HG03159 (cell line): ENCODE results near the gene STK11.

Experiments
- ATAC-seq: cut with Tn5 transposase; IDR thresholded peaks from one replicate; pipeline ENCODE4 v1.9.1; 2021; ENCODE audit warnings: mild to moderate bottlenecking, moderate library complexity; ENCODE audit not compliant: unreplicated experiment

Gene STK11

DNA sequence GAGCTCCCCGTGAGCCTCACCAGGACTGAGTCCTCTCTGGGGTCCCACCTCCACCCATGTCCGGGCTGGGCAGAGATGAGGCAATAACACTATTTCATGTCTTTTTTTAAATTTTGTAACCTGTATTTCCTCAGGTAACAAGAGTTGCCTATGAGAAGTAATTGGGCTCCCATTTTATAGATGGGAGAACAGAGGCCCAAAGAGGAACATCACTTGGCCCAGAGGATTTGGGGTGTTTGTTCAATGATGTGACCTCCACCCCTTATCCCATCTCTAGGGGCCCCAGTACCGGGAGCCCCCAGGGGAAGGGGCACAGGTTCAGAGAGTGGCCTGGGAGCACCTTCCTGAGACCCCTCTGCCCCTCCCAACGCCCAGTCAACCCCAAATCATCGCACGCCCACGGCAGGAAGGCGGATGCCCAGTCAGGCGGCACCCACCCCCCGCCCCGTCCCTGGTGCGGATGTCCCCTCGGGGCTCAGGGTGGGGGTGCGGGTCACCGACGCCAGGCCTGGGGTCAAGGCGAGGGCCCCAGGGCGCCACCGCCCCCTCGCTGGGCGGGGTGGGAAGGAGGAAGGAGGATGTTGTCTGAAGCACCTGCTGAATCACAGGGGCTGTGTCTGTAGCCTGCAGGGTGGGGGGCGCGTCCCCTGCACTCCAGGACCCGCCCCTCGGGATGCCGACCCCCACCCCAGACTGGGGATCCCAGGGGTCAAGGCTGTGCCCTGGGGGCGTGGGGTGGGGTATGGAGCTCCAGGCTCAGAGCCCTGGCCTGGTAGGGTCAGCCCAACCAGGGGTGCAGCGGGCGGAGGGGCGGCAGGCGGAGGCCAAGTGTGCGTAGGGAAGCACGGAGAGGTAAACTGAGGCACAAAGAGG, 54.5 kb downstream of the STK11 start:
- peak; percentile 11 for ATAC-seq

DNA sequence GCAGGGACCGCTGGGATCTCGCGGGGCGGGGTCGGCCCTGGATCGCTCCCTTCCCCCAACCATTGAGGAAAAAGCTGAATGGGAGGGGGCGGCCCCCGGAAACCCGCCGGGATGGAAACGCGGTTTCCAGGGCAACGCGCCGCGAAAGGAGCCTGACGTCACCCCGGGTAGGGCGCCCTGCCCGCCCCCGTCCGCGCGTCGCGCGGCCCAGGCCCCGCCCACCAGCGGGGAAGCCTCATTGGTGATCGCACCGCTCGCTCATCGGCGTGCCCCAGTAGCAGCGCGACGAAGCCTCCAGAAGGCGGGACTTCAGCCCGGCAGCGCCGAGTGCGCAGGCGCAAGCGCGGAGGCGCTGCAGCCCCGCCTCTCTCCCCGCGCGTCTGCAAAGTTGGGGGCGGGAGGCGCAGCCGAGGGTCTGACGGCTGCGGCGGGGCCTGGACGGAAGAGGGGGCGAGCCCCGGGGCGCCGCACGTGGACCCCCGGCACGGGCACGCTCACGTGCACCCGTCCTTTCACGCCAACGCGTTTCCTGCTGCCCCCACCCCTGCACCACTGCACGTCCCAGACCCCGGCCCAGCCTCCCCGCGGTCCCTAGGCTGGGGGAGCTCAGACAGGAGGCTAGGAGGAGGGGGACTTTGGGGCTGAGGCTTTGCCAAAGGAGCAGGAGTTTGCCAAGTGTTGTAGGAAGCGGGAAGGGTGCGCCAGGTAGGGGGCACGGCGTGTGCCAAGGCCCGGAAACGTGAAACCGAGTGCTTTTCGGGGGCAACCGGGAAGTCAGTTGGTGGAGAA, 55.4 kb downstream of the STK11 start:
- peak; percentile 52 for ATAC-seq

DNA sequence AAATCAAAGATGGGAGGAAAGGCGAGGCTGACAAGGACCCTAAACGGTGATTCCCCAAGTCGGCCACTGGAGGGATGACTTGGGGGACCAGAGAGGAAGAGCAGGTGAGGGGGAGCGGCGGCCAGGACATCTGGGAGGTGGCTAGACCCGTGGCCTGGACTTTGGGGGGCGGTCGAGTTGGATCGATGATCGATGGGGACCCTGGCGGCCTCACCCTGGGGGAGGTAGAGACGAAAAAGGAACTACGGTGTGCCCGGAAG, 55.9 kb downstream of the STK11 start:
- ATAC-seq = no peak

DNA sequence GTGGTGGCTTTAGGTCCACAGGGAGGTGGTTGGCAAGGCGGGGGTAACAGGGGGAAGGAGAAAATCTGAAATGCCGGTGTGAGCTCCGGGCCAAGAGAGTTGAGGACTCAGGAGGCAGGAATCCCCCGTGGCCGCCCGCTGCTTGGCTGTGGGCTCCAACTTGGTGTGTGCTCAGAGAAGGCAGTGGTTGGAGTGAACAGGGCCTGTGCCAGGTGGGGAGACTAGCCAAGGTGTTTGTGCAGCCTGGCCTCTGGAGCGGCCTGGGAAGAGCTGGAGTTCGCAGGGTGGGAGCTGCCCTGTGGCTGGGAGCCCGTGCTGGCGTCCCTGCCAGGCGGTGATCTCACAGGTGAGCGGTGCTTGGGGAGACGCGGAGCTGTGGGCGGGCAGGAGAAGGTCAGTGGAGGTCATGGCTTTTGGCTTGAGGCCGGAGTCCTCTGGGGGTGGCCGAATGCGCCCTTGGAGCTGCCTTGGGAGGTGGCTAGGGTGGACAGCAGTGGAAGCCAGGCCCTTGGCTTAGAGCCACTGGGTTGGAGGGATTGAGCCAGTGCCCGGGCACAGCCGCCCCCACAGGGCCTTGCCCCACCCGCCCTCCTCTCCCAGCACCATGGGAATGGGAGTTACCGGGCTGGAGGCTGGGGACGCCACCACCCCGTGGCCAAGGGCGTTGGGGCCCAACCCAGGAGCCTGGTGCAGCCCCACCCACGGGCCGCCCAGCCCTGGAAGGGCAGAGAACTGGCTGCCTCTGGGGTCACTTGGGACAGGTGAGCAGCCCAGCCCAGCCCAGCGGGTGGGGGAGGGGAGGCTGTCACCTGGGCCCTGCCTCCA, 56.4 kb downstream of the STK11 start:
- no peak for ATAC-seq

DNA sequence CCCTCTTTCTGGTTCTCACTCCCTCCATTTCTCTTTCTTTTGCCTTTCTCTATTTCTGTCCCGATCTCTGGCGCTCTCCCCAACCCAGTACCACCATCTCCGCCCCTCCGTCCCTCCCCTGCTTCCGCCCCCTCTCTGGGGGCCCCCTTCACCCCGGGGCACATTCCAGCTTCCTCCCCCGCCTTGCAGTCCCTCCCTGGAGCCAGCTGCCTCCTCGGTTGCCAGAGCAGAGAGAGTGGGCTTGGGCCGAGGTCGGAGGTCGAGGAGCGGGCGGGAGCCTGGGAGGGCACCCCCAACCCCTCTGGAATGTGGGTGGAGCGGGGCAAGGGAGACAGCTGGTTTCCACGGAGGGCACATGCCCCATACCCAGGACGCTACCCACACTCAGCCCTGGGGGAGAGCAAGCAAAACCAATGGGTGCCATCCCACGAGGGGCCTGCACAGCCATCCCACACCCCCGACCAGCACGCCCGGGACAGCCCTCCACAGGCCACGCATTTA, 57.1 kb downstream of the STK11 start:
- ATAC-seq = no peak

DNA sequence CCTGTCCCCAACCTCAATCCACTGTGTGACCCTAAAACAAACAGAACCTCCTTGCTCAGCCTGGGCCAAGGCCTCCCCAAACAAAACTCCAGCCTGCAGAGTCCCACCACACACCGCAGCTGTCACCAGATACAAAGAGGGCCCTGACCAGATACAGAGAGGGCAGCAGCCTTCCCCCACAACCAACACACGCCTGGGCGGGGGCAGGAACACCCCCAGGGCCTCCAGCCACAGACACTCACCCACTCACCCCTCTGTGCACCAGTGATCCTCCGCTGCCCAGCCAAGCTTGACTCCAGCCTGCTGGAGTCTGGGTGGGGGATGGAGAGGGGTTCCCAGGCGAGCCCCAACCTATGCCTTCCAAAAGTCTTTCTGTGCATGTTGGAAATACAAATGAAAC, 57.6 kb downstream of the STK11 start:
- no peak for ATAC-seq

DNA sequence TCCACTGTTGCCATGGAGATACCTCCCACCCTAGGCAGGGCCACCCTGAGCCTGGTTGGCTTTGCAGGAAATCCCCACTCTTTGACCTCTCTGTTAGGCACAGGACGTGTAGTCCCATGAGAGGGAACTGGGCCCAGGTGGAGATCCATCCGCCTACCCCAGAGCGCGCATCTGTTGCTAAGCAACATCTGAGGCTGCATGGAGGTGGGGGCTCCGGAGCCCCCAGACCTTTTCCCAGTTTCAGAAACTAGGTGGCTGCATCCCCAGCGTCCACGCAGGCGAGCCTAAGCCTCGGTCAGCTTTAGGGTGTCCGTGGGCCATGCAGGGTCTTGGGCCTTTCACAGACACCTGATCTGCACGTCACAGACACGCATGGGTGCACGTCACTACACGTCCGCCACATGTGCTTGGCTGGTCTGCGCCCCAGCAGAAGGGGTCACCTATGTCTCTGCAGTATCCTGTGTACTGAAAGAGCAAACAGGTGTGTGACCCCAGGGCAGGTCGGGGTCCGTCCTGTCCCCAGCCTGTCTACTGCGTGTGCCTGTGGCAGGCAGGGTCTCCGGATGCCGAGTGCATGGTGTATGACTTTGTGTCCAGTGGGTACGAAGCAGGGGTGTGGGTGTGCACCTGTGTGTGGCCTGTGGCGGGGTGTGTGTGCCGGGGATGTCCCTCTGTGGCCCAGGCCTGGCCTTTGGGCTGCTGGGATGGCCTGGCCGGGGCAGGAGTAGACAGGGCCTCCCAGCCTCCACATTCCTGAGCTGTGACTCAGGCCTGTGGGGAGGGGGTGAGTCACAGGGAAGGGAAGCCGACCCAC, 59.4 kb downstream of the STK11 start:
- ATAC-seq = no peak

DNA sequence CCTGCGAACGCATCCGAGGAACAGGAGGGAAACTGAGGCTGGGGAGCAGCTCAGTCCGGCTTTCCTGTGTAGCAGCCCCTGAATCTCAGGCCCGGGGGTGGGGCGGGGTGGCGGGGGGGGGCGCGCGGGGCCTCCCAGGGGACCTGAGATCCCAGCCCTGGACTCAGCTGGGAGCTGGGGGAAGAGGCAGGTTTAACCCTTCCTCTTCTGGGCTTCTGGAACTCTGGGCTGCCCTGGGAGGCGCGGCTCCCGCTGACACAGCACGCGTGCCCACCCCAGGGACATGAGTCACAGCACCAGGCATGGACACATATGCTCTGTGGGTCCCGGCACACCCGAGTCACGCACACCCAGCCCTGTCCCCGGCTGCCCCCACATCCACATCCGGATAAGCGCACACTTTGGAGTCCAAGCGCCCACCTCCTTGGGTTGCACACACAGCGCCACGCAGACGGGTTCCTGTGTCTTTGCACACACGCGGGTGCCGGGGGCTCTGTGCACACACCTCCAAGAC, 60.1 kb downstream of the STK11 start:
- ATAC-seq = no peak

DNA sequence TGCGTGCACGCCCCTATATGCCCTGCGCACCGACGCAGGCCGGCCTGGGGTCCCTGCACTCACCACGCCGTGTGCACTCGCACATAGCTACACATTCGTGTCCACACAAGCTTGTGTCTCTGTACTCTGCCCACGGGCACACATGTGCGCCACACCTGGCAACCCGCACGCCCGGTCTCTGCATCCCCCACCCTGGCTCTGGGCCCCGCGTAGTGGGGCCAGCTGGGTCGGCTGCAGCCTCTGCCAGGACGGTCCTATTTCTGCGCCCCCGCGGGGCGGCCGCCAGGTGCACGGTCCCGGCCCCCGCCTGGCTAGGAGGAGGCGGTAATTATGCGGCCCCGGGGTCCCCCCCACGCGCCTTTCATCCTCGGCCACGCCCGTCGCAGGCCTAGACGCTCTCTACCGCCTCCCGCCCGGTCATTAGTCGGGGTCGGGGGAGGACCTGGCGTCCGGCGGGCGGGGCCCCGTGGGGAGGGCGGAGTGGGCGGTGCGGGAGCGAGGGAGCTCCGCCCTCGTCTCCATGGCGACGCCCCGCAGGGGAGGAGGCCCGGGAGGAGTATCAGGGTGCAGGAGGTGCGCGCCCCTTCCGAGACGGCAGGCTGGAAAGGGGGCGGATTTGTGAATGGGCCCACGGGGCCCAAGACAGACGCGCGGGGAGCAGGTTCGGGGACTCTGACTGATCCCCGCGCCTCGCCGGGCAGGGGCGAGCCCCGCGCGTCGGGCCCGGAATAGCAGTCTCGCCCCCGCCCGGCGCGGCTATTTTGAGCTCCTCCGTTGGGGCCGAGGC, 60.7 kb downstream of the STK11 start:
- ATAC-seq = peak; percentile 32

DNA sequence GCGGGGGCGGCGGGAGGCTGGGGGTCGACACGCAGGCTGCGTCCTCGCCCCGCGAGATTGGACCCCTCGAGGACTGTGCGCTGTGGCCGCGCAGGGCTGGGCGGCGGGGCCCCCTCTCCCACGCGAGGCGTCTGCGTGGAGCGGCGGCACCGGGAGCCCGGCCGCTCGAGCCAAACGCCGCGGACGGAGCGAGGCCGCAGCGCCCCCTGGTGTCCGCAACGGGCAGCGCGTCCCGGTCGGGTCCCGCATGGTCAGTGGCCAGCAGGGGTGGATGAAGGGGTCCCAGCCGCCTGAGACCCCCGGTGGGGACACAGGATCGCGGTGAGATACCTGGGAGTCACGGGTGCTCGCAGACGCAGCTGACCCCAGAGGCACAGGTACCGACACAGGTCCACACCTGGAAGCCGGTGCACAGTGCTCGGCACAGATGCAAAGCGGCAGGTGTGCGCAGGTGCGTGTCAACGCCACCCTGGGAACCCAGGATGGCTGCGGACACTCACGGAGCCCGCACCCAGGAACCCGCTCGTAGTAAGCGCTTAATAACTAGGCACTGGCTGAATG, 61.4 kb downstream of the STK11 start:
- no peak for ATAC-seq

DNA sequence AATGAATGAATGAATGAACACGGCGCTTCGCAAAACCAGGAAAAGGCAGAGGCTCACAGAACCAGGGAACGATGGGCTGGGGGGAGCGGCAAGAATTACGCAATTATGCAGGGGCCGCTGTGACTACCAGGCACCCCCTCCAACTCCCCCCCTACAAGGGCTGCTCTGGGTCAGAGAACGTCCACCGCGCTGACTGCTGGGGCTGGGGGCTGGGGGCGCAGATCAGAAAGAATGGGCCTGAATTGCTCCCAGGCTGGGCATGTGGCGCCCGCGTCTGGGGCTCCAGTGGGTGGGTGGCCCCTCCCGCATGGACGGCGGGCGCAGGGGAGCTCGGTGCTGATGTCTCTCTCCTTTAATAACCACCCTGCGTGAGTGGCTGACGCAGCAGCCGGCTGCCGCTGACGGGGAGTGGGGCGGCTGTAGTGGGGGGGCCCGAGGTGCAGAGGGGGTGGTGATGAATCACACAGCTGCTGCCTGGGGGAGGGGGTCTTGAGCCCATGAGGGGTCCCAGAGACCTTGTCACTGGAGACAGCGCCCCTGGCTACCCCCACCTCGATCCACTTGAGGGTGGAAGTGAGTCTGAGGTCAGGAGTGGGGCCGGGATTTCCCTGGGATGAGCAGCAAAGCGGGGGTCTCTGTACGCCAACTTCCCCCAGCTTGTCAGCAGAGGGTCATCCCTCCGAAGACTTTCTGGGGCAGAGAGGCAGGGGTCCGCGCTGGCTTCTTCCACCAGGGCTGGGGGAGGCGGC, 62.1 kb downstream of the STK11 start:
- no peak for ATAC-seq

DNA sequence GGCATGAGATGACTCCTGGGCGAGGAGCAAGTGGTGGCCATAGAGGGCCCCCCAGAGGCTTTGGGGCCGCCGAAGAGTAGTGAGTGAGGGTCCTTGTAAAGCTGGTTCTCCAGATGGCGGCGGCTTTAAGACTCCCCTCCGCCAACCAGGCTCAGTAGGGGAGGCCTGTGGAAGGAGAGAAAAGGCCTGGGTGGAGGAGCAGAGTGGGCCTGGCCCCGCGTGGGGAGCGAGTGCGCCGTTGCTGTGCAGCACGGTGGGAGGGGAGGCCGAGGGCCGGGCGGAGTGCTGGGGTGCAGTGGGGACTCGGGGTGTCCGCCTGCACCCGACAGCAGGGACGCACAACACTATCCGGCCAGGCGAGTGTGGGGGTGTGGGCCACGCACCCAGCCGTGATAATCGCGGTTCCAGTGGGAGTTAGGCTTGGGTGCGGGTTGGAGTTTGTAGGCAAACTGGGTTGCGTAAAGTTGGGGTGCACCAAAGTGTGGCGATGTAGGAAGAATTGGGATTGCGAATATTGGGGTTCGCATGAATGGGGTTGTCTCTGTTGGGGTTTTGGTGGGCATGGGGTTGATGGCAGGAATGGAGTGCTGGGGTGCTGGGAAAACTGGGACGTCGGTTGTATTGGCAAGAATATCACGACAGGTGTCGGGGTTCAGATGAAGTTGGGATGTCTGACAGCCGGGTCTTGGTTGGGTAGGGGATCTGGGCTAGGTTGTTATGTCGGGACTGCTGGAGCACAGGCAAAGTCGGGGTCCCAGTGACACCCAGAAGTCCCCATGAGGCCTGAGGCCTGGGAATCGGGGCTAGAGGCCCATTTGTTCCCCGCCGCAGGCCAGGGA, 62.9 kb downstream of the STK11 start:
- ATAC-seq = no peak

DNA sequence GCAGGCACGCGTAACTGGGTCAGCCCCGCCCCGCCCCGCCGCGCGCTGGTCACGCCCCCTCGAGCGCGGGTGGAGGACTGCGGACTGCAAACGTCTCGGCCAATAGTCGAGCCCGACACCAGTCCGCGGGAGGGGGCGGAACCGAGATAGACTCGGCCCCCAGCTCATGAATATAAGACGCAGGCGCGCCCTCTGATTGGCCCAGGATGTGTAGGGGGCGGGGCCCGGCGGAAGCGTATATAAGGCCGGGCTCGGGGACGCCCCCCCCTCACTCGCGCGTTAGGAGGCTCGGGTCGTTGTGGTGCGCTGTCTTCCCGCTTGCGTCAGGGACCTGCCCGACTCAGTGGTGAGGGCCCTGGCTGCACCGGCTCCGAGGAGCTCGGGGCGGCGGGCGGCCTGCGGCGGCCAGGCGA, 63.5 kb downstream of the STK11 start, which contains the start of gene CIRBP:
Gene CIRBP, plus strand, starts transcription at position 268 of the 413 bp plus-strand sequence. CDS start 1,602 bp downstream, outside the sequence.
- ATAC-seq = peak; percentile 53

DNA sequence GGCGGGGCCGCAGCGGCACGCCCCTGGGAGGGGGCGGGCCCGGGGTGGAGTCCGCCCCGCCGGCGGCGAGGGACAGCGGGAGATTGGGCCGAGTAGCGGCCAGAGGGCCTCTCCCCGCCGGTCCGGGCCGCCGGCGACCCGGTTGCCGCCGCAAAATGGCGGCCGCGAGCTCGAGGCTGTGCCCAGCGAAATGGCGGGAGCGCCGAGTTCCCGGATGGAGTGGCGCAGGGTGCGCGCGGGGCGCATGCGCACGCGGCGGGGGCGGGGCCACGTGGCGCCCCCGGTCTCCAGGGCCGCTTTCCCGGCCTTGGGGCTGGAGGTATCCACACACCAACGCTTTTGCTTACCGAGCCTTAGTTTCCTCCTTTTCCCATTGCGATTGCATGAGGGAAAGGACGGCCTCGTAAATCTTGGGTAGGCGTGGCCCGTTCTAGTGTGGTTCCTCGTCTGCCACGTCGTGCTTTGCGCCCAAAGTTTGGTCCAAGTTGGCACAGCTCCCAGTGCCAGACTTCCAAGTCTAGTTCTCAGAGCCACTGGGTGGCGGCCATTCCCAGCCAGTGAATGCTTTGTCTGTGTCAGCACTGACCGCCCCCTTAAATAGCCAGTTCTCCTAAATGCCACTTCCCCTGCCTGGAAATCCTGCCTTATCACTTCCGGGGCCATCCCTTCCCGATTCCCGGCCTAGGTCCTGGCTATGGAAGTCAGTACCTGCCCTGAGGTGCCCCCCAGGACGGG, 64.1 kb downstream of the STK11 start:
- ATAC-seq = peak; percentile 17

DNA sequence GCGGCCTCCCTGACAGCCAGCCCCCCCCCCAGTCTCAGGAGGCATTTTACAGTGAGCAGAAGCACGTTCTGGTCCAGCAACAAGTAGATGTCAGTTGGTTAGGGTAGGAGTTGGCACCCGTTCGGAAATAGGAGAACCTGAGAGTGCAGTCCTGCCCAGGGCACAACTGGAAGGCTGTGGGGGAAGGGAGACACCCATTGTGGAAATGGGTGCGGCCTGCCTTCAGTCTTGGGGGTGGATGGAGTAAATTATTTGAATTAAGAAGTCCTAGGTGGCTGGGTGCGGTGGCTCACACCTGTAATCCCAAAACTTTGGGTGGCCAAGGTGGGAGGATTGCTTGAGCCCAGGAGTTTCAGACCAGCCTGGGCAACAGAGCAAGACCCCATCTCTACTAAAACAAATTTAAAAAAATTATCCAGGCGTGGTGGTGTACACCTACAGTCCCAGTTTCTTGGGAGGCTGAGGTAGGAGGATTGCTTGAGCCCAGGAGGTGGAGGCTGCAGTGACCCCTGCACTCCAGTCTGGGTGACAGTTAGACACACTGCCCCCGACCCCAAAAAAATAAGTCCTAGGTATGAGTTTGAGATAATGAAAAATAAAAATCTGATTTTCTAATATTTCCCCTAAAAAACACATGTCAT, 64.8 kb downstream of the STK11 start:
- no peak for ATAC-seq

DNA sequence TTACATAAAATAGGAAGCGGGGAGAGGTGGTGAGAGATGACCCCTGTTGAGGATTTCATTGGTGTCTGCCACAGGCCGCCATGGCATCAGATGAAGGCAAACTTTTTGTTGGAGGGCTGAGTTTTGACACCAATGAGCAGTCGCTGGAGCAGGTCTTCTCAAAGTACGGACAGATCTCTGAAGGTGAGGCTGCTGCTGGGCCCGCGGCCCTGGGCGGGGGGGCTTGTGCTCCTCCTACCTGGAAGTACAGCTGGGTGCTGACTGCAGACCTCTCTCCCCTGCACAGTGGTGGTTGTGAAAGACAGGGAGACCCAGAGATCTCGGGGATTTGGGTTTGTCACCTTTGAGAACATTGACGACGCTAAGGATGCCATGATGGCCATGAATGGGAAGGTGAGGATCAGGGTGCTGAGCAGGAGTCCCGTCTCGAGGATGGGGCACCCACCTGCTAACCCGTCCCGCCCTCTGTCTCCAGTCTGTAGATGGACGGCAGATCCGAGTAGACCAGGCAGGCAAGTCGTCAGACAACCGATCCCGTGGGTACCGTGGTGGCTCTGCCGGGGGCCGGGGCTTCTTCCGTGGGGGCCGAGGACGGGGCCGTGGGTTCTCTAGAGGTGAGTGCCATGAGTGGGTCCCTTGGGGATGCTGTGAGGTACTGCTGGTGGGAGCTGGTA, 65.4 kb downstream of the STK11 start:
- ATAC-seq = no peak
